GM12878 (cell line): ENCODE measurements around the gene WTAP. TPM values are rescaled to one million over a fixed set of nuclear protein-coding genes. Genes with fewer than 3 reads are reported as not detected.
"Not testable (repeated sequence)": the region's sequence is repeated elsewhere in the genome, so short reads cannot be mapped to it uniquely, and the experiment has no call there.

Experiments
- ATAC-seq: fragments of 200-7000 bp; cut with Tn5 transposase; 3 replicates; pipeline ENCODE4 v1.9.1; 2020; ENCODE audit warnings: mild to moderate bottlenecking, moderate library complexity
- BruUV-seq: library from RNA; stranded (reverse); fragments of 400-500 nt; replicated peaks from 2 replicates; lab custom pipeline; 2021; lab: Mats Ljungman, UMichigan
- CTCF ChIA-PET: fragments of 300-600 bp; sonication (Branson Sonifier 250); formaldehyde crosslinking; extraction: SDS; loops from one replicate; lab custom pipeline; 2021; ENCODE audit warnings: inconsistent platforms; lab: Yijun Ruan, JAX
- POLR2A ChIA-PET: fragments of 350-600 bp; formaldehyde crosslinking; extraction: SDS; loops from one replicate; lab custom pipeline; 2021; ENCODE audit warnings: inconsistent platforms; lab: Charles Lee
- RAD21 ChIA-PET: fragments of 300-600 bp; sonication (Branson Sonifier 250); formaldehyde crosslinking; loops from one replicate; lab custom pipeline; 2023; ENCODE audit warnings: antibody characterized with exemption; ENCODE audit not compliant: unreplicated experiment; lab: Charles Lee
- SMC1A ChIA-PET: fragments of 300-600 bp; sonication (Branson Sonifier 250); formaldehyde crosslinking; loops from one replicate; lab custom pipeline; 2023; ENCODE audit not compliant: unreplicated experiment, uncharacterized antibody; lab: Charles Lee
- DNase-seq: peaks from one replicate; pipeline ENCODE4 v3.0.0-alpha.2; 2011; ENCODE audit warnings: low read depth, low spot score
- FAIRE-seq: peaks from 3 replicates; lab custom pipeline; 2011; peaks lifted over from hg19 to GRCh38; lab: Jason Lieb, UNC
- H2AFZ ChIP-seq: 2 replicates; pipeline ENCODE4 v1.6.0; 2011; ENCODE audit warnings: low read depth, low read length, control low read depth; ENCODE audit not compliant: control insufficient read depth
- H3K27ac ChIP-seq: 2 replicates; pipeline ENCODE4 v1.5.1; 2011; ENCODE audit warnings: control low read depth; ENCODE audit not compliant: control insufficient read depth, insufficient read depth
- H3K27me3 ChIP-seq, 2 experiments: replicated peaks in 1 of 2; 2 replicates each; pipeline versions ENCODE4 v1.6.0 to v1.6.1; 2011; ENCODE audit warnings: low read length in 1 of 2; ENCODE audit not compliant: control insufficient read depth in 2 of 2, insufficient read depth in 2 of 2
- H3K36me3 ChIP-seq, 2 experiments: 2 replicates each; pipeline ENCODE4 v1.5.1; 2011; ENCODE audit warnings: low read length in 1 of 2; ENCODE audit not compliant: control insufficient read depth in 2 of 2, insufficient read depth in 2 of 2
- H3K4me1 ChIP-seq: 2 replicates; pipeline ENCODE4 v1.6.1; 2011; ENCODE audit warnings: mild to moderate bottlenecking, low read length, moderate library complexity, mixed read lengths; ENCODE audit not compliant: control insufficient read depth, insufficient read depth
- H3K4me2 ChIP-seq: 2 replicates; pipeline ENCODE4 v1.6.0; 2011; ENCODE audit warnings: control low read depth; ENCODE audit not compliant: control insufficient read depth, insufficient read depth
- H3K4me3 ChIP-seq: fragments of 200-600 bp; sonication (generic); 2 replicates; pipeline ENCODE4 v1.5.1; 2016
- H3K79me2 ChIP-seq: 2 replicates; pipeline ENCODE4 v1.6.0; 2011; ENCODE audit warnings: low read length; ENCODE audit not compliant: control insufficient read depth, insufficient read depth
- H3K9ac ChIP-seq: 2 replicates; pipeline ENCODE4 v1.8.0; 2011; ENCODE audit warnings: low read length, control low read depth, mixed read lengths; ENCODE audit not compliant: control insufficient read depth, insufficient read depth
- H3K9me3 ChIP-seq: replicated peaks from 3 replicates; pipeline ENCODE4 v1.5.1; 2011; ENCODE audit warnings: mild to moderate bottlenecking, low read length; ENCODE audit not compliant: control insufficient read depth, insufficient read depth
- H4K20me1 ChIP-seq: 2 replicates; pipeline ENCODE4 v1.6.0; 2011; ENCODE audit not compliant: control insufficient read depth, insufficient read depth
- CBFB ChIP-seq: IDR thresholded peaks from 2 replicates; pipeline ENCODE4 v1.6.1; 2016; ENCODE audit warnings: antibody characterized with exemption, low read depth
- EZH2 ChIP-seq: IDR thresholded peaks from 2 replicates; pipeline ENCODE4 v1.6.1; 2012; ENCODE audit warnings: low read depth, mild to moderate bottlenecking, control low read depth, inconsistent platforms, low read length, borderline replicate concordance; ENCODE audit not compliant: control insufficient read depth
- GATAD2B ChIP-seq: fragments of 450-650 bp; conservative IDR thresholded peaks from 2 replicates; pipeline ENCODE4 v1.6.1; 2017; ENCODE audit warnings: low read depth, mild to moderate bottlenecking, moderate library complexity
- RUNX3 ChIP-seq: IDR thresholded peaks from 2 replicates; pipeline ENCODE4 v1.6.1; 2012; ENCODE audit warnings: low read length, inconsistent platforms
- WGBS: methylation state at CpG from one replicate; pipeline ENCODE4 v1.1.6; 2016; ENCODE audit warnings: low lambda C conversion rate; ENCODE audit not compliant: insufficient replicate concordance, insufficient coverage; ENCODE audit errors: missing lambda C conversion rate; 5-methylcytosine and 5-hydroxymethylcytosine counted together
- in situ Hi-C: fragments of 300-500 bp; cut with MboI; formaldehyde crosslinking; loops from 9 replicates; pipeline ENCODE4 v1.14.3; 2018; ENCODE audit warnings: mixed read lengths
- intact Hi-C: fragments of 100-400 bp; cut with micrococcal nuclease; formaldehyde crosslinking; loops from one replicate; pipeline ENCODE4 v1.14.2; 2022; ENCODE audit not compliant: unreplicated experiment
- polyA plus RNA-seq, 11 experiments: library from polyadenylated mRNA; depleted of rRNA in 4 of 11; unstranded in 6 of 11; stranded (reverse) in 5 of 11; fragments of >200 nt; fragmentation: Nextera tagmentation in 4 of 11; fragmentation: Illumina TruSeq in 1 of 11; extraction: Ambion mirVana in 4 of 11; extraction: Trizol in 1 of 11; gene quantifications; 1 replicate in 1 of 11; 2 replicates in 10 of 11; pipeline versions ENCODE4 v1.2.1 to v1.2.3, GENCODE V29; 2011 to 2016; ENCODE audit warnings: inconsistent platforms in 2 of 11, missing spikeins in 2 of 11, low read depth in 1 of 11
- total RNA-seq, 4 experiments: library from RNA; depleted of rRNA in 3 of 4; stranded (reverse); fragments of >200 nt in 3 of 4; fragmentation: Illumina TruSeq in 1 of 4; extraction: Trizol in 1 of 4; gene quantifications; 2 replicates each; pipeline versions ENCODE4 v1.2.1 to v1.2.3, GENCODE V29; 2013 to 2021

The WTAP gene
- total and polyA plus RNA-seq, 10 of the 15 experiments (the other 5 are each of a cell fraction or from before 2014, with no cell fraction given), result 38.7 to 132 (median 83.1) TPM

DNA sequence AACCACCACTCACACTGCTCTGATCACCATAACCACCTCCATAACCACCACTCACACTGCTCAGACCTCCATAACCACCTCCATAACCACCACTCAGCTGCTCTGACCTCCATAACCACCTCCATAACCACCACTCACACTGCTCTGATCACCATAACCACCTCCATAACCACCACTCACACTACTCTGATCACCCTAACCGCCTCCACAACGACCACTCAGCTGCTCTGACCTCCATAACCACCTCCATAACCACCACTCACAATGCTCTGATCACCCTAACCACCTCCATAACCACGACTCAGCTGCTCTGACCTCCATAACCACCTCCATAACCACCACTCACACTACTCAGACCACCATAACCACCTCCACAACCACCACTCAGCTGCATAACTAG, 14.9 kb upstream of the WTAP start:
- H3K79me2 ChIP-seq, H3K9me3 ChIP-seq, H3K27me3 ChIP-seq, H3K4me3 ChIP-seq, H4K20me1 ChIP-seq, RAD21 ChIA-PET, H2AFZ ChIP-seq, POLR2A ChIA-PET, H3K4me1 ChIP-seq, ATAC-seq, DNase-seq, H3K4me2 ChIP-seq, H3K9ac ChIP-seq, BruUV-seq, H3K27ac ChIP-seq, H3K36me3 ChIP-seq, FAIRE-seq, SMC1A ChIA-PET, intact Hi-C loops: not testable (repeated sequence)
- WGBS, result 85% methylated on average over 3 of the region's 3 CpGs
- CTCF ChIA-PET, result interaction anchor here (0.6 kb wide), 1 partner anchor 12 kb away, joined by 4 read pairs; no protein-coding TSS in a partner anchor
- TF ChIP-seq CBFB, result 0 out of 2 replicates have a peak, but pooled peaks have one; percentile 22
- TF ChIP-seq RUNX3, result peak; percentile 41
- in situ Hi-C loops, result loop anchor here (25.0 kb wide), 1 partner anchor 750 kb away; no protein-coding TSS in a partner anchor

- in situ Hi-C loops, result loop anchor here (25.0 kb wide), 1 partner anchor 748 kb away; no protein-coding TSS in a partner anchor
- RAD21 ChIA-PET, result no interaction called here
- FAIRE-seq (no peak), DNase-seq (no peak), ATAC-seq (no peak)
- Histone ChIP-seq H4K20me1 (no peaks in the 10 kb centered on the region), H3K4me2 (no peak overlapping the region), H3K27ac (no peak overlapping the region), H3K4me1 (no peaks in the 10 kb centered on the region), H3K79me2 (no peaks in the 10 kb centered on the region), H2AFZ (no peak overlapping the region), H3K27me3 (no peaks in the 10 kb centered on the region), H3K36me3 (no peaks in the 10 kb centered on the region), H3K4me3 (no peak overlapping the region), H3K9ac (no peak overlapping the region), H3K9me3 (no peaks in the 10 kb centered on the region; the same call in 2 of the 3 replicates)
- BruUV-seq, result no TSS peak
- TF ChIP-seq EZH2, result no peak
- no peak for TF ChIP-seq GATAD2B
- SMC1A ChIA-PET, result no interaction called here
- intact Hi-C loops, result no loop called here
- 92% methylated on average over 7 of the region's 7 CpGs for WGBS
- POLR2A ChIA-PET, result interaction anchor here (0.6 kb wide), 1 partner anchor 20 kb away, joined by 4 read pairs; no protein-coding TSS in a partner anchor
- CTCF ChIA-PET, result no interaction called here
These were observed 13.3 kb upstream of the WTAP start for GRCh38 chr6:159713984-159714383.
